CD4-positive, alpha-beta T cell treated with Interleukin-12 subunit alpha and Interleukin-12 subunit beta, for 1 hour (primary cell): Measurements from ENCODE around the gene FXYD5.

Source experiments
- DNase-seq: peaks from one replicate; pipeline ENCODE4 v3.0.0-alpha.2; 2020

FXYD5 gene, protein sequence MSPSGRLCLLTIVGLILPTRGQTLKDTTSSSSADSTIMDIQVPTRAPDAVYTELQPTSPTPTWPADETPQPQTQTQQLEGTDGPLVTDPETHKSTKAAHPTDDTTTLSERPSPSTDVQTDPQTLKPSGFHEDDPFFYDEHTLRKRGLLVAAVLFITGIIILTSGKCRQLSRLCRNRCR

DNA sequence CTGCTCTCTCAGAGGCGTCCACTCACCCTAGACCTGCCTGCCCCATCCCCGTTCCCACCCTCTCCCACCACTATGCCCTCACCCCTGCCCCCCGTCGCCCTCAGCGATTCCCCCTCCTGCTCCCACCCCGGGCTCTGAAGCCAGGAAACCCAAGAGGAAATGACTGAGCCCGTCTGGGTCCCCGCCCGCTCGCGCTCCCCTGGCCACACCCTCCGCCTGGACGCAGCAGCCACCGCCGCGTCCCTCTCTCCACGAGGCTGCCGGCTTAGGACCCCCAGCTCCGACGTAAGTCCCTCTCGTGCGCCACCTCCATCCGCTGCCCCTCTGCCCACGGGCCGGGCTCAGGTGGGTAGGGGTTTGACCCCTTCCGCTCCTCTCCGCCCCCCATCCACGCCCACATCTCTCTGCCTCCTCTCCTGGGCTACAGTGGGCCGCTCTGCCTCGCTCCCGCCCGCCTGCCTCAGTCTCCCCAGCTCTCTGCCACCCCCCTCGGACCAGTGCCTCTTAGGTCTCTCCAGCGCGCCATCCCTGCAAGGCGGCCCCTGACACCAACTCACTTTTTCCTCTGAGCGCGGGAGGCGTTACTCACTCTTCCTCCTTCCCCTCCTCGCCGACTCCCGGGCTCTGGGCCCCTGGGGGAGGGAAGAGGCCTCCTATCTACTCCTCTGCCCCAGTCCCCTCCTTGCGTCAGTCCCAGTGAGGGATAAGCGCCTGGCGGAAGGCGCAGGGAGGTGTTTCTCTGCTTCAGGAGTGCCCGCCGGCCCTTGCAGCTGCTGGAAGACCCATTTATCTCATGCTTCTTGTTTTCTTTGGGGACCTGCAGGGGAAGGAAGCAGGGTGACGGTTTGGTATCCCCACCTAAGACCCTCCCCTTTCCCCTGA lies at the start of gene FXYD5:
Gene FXYD5, plus strand, starts transcription at position 211 of the 882 bp plus-strand sequence. CDS start 816 bp downstream, outside the sequence.
- DNase-seq, result peak; percentile 76

DNA sequence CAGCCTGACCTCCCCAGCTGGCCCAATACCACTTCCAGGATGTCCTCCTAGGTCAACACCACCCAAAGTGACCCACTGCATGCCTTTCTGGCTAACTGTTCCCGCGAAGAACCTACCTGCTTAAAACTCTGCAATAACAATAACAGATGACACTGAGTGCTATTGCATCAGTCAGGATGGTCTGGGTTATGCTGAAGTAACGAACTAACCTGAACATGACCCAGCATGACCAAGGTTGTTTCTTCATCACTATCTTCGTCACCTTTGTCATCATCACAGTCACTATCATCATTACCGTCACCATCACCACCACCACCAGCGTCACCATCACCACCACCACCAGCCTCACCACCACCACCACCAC lies 49.5 kb upstream of the FXYD5 start:
- no peak for DNase-seq

DNA sequence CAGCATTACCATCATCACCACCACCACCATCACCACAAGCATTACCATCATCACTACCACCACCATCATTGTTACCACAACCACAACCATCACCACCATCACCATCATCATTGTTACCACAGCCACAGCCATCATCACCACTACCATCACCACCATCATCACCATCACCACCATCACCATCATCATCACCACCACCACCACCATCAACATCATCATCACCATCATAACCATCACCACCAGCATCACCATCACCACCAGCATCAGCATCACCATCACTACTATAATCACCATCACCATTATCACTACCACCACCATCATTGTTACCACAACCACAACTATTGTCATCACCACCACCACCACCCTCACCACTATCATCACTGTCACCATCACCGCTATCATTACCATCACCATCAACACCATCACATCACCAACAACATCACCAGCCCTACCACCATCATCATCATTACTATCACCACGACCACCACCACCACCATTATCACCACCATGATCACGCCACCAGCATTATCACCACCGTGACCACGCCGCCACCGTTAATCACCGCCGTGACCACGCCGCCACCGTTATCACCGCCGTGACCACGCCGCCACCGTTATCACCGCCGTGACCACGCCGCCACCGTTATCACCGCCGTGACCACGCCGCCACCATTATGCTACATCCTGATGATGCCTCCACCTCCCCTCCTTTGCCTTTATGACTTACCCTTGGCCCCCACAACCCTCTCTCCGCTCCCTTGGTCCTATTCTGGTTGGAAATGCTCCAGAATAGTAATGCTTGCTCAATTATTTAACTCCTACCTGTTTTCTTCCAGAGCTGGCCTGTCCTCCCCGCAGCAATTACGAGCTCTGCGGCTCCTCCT lies 48.9 kb upstream of the FXYD5 start:
- DNase-seq, result no peak

DNA sequence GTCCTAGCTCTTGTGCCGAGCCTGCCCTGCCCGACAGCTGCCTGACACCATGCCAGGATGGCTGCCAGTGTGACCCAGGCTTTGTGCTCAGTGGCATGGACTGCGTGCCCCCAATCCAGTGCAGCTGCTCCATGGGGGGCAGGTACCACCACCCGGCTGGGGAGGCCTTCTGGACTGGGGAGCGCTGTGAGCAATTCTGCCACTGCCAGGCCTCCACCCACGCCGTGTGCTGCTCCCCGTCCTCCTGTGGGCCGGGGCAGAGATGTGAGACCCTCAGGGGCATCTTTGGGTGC lies 48.3 kb upstream of the FXYD5 start:
- DNase-seq, result no peak

DNA sequence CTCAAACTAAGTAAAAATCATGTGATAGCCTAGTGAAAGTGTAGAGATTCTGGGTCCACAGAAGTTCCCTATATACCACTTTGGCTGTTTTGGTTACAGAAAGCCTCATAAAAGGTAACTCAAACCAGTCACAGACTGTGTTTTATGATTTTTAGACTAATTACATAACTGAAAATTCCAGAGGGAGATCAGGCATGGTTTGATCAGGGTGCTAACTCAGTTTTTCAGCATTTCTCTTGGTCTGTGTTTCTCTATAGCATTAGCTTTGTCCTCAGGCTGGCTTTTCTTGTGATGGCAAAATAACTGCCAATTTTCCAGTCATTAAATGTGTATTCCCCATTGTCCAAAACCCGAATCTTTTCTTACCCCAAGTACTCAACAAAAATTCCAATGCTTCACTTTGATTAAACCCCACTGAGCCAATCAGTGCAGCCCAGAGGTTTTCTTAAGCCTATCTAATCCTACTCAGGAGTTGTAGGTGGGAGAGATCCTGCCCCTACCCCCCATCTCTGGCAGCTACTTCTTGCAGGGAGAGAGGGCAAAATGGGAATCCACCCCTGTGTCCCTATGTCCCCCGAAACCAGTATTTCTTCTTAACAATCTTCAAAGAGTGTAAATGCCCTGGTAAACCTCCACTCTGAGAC lies 47.5 kb upstream of the FXYD5 start:
- DNase-seq, result no peak

DNA sequence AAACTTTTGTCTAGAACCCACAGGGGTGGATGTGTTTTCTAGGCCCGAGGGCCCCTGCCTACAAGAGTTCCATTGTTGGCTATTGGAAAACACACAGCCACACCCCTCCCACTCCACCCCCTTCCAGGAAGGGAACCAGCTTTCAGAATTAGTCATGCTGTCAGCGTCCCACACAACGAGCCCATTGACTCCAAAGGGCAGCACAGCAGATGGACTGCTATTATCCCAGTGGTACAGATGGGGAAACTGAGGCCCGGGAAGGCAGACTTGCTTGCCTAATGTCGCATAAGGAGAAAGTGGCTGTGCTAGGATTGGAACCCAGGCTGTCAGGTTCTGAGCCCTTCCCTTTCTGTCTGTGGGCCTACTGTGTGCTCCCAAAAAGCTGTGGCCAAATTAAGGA lies 47.0 kb upstream of the FXYD5 start:
- no peak for DNase-seq

DNA sequence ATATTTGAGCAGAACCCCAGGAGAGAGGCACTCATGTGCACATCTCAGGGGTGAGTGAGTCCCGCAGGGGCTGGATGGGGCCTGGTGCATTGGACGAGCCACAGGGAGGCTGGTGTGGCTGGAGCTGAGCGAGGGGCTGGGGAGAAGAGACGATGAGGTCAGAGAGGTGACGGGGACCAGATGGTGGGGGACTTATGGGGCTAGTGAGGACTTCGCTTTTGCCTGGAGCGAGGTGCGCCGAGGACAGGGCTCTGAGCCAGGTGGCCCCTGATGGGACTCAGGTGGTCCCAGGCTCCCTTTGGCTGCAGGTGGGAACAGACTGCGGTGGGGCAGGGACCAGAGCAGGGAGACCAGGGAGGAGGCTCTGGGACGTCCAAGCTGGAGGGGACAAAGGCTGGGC lies 45.8 kb upstream of the FXYD5 start:
- DNase-seq, result no peak

DNA sequence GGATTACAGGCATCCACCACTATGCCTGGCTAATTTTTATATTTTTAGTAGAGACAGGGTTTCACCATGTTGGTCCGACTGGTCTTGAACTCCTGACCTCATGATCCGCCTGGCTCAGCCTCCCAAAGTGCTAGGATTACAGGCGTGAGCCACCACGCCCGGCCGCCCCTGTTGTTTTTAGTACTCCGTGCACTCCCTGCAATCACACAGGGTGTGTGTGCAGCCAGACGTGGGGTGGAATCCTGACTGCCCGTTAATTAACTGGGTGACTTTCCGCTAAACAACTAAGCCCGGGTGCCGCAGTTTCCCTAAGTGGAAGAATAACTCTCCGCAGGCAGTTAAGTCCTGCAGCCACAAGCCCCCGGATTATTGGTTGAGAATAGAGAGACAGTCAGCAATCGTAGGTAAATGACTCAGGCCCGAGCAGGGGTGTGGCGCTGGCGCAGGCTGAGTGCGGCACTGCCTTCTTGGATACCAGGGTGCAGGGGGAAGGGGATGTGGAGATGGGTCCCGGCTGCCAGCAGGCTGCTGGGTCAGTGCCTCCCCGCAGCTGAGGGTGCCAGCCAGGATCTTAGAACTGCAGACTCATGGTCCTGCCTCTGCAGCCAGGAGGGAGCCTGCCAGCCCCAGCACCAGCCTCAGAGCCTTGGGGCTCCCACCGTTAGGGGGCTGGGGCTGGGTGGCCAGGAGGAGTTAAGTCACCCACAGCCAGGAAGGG lies 45.0 kb upstream of the FXYD5 start:
- DNase-seq, result no peak

DNA sequence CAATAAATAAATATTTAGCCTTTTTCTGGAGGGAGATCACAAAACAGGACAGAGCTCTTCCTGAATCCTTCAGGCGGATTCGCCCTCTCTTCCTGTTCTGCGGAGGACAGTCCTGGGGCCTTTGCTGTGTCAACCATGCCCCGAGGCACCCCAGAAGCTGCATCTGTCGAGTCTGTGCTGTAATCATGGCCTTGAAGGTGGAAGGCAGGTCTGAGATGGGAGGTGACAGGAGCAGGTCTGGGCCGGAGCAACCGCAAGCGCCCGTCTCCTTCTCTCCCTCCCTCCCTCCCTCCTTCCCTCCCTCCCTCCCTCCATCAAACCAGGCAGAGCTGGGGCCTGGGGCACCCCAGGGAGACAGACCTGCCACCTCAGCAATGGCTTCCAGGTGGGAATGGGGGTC lies 43.6 kb upstream of the FXYD5 start:
- DNase-seq, result no peak

DNA sequence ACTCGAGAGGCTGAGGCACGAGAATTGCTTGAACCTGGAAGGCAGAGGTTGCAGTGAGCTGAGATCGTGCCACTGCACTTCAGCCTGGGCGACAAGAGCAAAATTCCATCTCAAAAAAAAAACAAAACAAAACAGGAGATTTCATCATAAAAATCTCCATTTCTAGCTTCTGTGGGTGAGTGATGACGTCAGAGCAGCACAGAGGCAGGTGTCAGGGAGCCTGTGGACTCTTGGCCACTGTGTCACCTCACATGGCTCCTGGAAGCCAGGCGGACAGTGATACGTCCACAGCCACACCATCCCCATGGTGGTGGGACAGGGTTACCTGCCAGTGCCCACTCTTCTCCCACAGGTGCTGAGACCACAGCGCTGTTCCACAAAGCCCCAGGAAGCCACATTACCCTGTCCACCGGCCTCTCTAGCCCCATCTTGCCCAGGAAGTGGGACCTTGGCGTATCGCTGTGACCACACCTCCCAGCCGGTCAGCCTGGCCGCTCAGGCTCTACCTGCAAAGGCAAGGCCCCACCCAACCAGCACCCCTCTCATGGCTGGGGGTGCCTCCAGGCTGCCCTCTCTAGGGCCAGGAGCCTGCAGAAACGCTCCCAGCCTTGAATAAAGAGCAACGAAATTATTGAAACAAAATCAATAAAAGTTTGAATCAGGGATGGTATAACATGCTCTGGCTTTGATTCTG lies 41.4 kb upstream of the FXYD5 start:
- no peak for DNase-seq

DNA sequence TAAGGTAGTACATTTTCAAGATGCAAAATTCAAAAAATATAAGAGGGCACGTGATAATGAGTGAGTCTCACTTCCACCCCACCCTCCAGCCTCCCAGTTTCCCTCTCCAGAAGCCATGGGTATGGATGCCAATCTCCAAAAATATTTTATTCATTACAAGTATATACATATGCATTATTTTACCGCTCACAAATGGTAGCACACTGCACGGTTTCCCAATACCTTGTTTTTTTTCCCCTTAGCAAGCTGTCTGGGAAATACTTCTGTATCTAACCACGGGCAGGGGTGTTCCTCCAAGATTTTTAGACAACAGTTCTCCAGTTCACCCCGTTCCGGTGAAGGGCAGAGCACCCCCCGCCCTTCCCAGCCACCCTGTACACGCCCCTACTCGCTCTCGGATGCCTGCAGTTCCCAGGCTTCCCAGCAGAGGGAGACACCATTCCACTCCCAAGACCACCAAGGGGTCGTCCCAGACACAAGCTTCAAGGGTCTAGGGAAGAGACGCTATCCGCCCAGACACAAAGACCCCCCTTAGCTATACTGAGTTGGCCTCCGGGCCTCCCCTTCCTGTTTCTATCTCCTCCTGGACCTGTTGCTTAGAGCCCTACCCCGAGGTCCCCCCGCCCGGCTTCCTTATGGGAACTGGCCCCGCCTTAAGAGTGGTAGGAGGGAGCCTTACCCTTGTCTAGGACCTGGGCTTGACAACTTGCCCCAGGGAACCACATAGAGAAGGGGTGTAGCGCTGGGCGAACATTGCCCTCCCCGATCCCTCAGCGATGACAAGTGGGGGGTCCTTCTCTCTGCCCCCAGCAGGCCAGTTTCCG lies 40.0 kb upstream of the FXYD5 start:
- peak; percentile 73 for DNase-seq

DNA sequence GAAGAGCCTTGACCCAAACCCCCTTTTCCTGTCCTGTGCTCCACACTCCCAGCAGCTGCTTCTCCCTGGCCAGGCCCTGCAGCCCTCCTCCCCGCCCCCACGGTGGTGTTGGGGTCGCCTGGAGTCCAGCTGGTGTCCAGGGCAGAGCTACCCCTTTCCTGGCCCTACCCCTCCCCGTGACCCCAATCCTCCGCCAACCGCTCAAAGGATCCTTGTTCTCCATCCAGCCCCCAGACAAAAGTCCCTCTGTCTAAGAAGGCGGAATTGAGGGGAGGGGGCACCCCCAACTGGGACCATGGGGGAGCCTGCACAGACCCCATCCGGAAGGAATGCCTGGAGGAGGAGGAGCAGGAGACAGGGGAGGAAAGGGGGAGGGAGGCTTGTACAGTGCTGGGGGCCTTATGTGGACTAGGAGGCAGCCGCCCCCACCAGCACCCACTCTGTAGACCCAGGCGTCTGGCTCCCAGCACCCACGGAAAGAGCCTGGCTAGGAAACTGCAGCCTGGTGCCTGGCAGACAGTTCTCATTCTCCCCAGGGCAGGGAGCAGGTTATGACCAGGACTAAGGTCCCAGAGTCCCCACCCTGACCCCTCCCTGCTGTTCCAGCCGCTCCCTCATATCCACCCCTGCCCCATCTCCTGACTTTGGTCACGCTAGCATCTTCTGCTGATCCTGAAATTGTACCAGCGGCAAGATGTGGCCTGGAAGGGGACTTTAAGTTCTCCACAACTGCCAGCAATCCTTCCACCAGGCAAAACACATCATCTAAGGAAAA lies 39.2 kb upstream of the FXYD5 start, which contains the start of gene FXYD3:
Gene FXYD3, plus strand, starts transcription at position 647 of the 775 bp plus-strand sequence. CDS start 3,554 bp downstream, outside the sequence.
- no peak for DNase-seq

DNA sequence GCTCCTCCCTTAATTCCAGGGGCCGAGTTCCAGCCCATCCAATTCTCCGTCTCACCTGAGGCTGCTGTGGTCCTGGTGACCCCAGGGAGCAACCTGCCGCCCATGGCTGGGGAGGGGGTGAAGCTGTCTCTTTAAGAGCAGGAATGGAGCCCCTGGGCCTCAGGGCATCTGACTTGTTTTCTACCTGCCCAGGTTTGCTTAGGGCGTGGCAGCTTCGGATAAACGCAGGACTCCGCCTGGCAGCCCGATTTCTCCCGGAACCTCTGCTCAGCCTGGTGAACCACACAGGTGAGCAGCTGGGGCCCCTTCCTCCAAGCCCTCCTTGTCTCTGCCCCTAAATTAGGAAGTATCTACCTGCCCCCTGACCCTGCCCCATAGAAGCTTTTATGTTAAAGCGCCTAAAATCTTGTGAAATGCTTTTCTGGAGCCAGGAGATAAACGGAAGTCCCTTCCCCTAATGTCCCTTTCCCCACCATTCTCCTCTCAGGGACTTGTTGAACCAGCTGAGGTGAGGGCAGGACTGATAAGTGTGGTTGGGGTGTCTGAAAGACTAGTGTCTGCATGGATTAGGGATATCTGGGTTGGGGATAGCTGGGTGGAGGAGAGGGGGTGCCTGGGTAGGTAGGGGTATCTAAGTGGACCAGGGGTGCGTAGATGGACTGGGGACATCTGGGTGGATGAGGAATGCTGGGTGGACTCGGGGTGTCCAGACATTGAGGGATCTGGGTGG lies 38.3 kb upstream of the FXYD5 start:
- DNase-seq, result no peak

DNA sequence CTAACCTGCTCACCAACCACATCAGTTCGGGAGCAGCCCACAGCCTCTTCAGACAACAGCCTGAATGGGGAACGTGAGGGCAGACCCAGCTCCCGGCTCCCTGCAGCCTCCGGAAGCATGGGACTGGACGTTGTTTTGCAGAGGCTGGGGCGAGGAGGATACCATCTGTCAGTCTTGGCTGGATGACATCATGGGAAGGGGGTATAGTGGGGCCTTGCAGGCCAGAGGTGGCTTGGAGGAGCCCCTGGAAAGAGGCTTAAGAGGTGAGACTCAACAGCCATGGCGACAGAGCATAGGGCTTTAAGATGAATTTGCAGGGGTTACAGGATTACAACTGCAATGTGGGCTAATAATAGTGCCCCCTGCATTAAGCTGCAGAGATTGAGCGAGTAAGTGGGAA lies 37.4 kb upstream of the FXYD5 start:
- no peak for DNase-seq

DNA sequence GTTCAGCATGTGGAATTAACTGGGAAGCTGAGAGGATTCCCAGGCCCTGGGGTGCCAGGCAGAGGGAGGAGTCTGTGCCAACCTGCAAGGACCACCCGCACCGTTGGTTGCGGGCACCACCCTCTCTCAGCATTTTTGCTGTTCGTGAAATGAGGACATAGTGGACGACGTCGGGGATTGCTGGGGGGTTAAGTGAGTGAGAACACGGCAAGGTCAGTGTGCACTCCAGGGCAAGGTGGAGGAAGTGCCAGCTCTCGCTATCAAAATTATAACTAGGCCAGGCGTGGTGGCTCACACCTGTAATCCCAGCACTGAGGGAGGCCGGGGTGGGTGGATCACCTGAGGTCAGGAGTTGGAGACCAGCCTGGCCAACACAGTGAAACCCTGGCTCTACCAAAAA lies 36.7 kb upstream of the FXYD5 start:
- DNase-seq, result no peak

DNA sequence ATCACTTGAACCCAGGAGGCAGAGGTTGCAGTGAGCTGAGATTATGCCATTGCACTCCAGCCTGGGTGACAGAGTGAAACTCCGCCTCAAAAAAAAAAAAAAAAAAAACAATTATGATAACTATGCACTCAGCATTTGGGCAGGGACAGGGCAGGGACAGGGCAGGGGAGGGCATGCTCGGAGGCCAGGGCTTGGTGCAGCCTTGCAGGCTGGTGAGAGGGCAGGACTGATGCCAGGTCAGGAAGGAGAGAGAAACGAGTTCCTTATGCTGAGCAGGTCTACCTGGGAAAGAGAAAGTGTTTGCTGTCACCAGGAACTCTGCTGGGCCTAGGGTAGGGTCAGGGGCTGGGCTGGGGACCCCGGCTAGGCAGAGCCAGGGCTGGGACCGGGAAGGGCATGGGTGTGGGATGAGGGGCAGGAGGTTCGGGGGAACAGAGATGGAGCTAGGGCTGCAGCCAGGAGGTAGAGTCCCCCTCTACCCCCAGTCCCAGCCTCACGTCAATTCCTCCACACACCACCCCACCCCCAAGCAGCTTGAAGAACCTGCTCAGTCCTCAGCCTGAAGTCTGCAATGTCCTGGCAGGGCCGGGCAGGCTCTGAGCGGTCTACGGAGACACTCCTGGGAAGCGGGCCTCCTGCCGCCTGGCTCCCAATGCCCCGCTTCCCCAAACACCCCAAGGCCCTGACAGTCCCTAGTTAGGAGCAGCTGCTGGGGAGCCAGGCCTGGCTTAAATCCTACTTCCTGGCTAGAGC lies 36.1 kb upstream of the FXYD5 start:
- DNase-seq, result no peak

DNA sequence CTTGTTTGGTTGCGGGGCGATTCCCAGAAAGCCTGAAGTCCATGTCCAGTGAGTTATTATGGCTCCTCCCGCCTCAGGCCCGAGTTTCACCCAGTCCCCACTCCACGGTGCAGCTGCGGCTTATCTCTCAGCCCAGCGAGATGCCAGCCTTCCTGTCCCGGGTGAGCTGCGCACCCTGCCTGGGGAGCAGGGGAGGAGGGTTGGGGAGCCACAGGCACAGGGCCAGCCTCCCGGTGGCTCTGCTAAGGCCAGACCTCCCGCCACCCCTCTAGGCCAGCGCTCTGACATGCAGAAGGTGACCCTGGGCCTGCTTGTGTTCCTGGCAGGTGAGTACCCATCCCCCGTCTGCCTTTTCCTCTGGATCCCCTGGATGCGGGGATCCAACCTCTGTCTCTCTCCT lies 35.4 kb upstream of the FXYD5 start:
- DNase-seq, result no peak

DNA sequence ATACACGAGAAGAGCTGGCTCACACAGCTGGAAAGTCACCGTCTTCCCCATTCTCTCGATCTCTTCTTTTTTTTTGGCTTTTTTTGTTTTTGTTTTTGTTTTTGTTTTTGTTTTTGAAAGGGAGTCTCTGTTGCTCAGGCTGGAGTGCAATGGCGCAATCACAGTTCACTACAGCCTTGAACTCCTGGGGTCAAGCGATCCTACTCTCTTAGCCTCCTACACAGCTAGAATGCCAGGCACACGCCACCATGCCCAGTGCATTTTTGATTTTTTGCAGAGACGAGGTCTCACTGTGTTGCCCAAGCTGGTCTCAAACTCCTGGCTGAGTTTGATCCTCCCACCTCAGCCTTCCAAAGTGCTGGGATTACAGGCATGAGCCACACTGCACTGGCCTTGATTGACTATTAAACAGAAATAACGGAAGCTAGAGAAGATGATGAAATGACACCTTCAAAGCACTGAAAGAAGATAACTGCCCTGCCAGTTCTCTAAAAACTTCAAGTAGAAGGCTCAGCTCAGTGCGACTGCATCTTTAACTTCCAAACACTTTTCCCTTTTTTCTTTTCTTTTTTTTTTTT lies 34.9 kb upstream of the FXYD5 start:
- no peak for DNase-seq
